MCF 10A (cell line): ENCODE data around the gene CDC45. TPM values are rescaled to one million over a fixed set of nuclear protein-coding genes. Genes with fewer than 3 reads are reported as not detected.

Experiments used
- BruUV-seq: library from RNA; stranded (reverse); fragments of 400-500 nt; replicated peaks from 2 replicates; lab custom pipeline; 2021; lab: Mats Ljungman, UMichigan
- CTCF ChIA-PET: fragments of 300-600 bp; sonication (Branson Sonifier 250); formaldehyde crosslinking; extraction: SDS; loops from one replicate; lab custom pipeline; 2021; ENCODE audit warnings: antibody characterized with exemption, inconsistent platforms; lab: Yijun Ruan, JAX
- POLR2A ChIA-PET: fragments of 300-600, 350-650 bp; sonication (Branson Sonifier 250); formaldehyde crosslinking; extraction: SDS; loops from one replicate; lab custom pipeline; 2020; ENCODE audit warnings: antibody characterized with exemption, inconsistent platforms; lab: Yijun Ruan, JAX
- DNase-seq: peaks from one replicate; pipeline ENCODE4 v3.0.0-alpha.2; 2018; ENCODE audit not compliant: unreplicated experiment
- H3K27ac Mint-ChIP-seq: one replicate; pipeline ENCODE4 v1.8.0; 2022; ENCODE audit warnings: mild to moderate bottlenecking, low read depth, mixed read lengths; ENCODE audit not compliant: unreplicated experiment
- H3K27me3 Mint-ChIP-seq: one replicate; pipeline ENCODE4 v1.8.0; 2022; ENCODE audit warnings: mixed read lengths; ENCODE audit not compliant: insufficient read depth, unreplicated experiment
- H3K36me3 Mint-ChIP-seq: one replicate; pipeline ENCODE4 v1.8.0; 2022; ENCODE audit warnings: mild to moderate bottlenecking, moderate library complexity, mixed read lengths; ENCODE audit not compliant: insufficient read depth, unreplicated experiment
- H3K4me1 Mint-ChIP-seq: one replicate; pipeline ENCODE4 v1.8.0; 2022; ENCODE audit warnings: mixed read lengths; ENCODE audit not compliant: insufficient read depth, unreplicated experiment
- H3K4me3 Mint-ChIP-seq: one replicate; pipeline ENCODE4 v1.8.0; 2022; ENCODE audit warnings: mild to moderate bottlenecking, moderate library complexity, mixed read lengths; ENCODE audit not compliant: unreplicated experiment
- H3K9me3 Mint-ChIP-seq: one replicate; pipeline ENCODE4 v1.8.0; 2022; ENCODE audit warnings: mixed read lengths; ENCODE audit not compliant: unreplicated experiment
- intact Hi-C: fragments of 100-400 bp; cut with micrococcal nuclease; formaldehyde crosslinking; loops from 2 replicates; pipeline ENCODE4 v1.14.1; 2022
- total RNA-seq: library from RNA; stranded (reverse); gene quantifications from 2 replicates; pipeline ENCODE4 v1.2.3, GENCODE V29; 2022
- TF ChIP-seq, protein P1 (sequence below): fragments of 200-600 bp; IDR thresholded peaks from one replicate; pipeline ENCODE4 v1.8.0; 2022; ENCODE audit warnings: antibody characterized with exemption, mild to moderate bottlenecking; ENCODE audit not compliant: unreplicated experiment

Gene CDC45
- total RNA-seq, 1 experiment from 2014 or later: 18.6 TPM

DNA sequence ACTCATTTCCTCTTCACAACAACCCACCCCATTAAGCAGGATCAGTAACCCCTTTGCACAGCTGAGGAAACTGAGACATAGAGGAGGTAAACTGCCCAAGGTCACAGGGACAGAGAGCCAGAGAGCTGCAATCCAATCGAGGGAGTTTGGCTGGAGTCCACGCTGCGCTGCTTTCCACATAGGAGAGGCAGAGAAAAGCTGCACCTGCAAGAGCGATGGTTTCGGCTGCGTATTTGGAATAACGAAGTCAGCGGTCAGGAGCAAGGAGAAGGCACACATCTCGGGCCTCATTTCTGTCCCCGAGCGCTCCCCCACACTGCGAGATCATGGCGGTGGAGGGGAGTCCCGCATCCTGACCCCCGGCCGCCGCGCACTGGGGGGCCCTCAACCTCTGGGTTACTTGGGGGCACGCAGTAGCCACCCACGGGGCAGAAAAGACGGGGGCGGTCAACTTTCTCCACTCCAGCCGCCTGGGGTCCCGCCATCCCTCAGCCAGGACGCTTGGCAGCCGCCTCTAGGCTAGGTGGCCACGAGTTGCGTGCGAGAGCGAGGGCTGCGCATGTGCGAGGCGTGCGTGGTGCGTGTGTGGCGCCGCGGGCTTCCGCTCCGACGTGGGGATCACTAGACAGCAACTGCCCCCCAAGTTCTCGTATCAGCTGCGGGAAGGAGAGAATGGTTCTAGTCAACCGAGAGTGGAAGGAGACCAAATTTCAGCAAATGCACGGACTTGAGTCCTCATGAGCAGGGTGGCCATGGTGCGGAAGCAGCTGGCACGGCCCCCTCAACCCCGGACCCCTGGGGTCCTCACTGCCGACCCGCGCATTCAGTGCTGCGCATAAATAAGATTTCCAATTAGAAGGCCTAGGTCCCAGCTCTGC lies 86.8 kb downstream of the CDC45 start:
- Mint-ChIP-seq H3K36me3 (no peaks in the 10 kb centered on the region), H3K4me1 (peaks cover 33% of the 10 kb centered on the region), H3K27me3 (no peaks in the 10 kb centered on the region), H3K27ac (peak overlapping the region; percentile 55), H3K9me3 (no peaks in the 10 kb centered on the region), H3K4me3 (no peak overlapping the region)
- DNase-seq: no peak
- TF ChIP-seq, protein P1, sequence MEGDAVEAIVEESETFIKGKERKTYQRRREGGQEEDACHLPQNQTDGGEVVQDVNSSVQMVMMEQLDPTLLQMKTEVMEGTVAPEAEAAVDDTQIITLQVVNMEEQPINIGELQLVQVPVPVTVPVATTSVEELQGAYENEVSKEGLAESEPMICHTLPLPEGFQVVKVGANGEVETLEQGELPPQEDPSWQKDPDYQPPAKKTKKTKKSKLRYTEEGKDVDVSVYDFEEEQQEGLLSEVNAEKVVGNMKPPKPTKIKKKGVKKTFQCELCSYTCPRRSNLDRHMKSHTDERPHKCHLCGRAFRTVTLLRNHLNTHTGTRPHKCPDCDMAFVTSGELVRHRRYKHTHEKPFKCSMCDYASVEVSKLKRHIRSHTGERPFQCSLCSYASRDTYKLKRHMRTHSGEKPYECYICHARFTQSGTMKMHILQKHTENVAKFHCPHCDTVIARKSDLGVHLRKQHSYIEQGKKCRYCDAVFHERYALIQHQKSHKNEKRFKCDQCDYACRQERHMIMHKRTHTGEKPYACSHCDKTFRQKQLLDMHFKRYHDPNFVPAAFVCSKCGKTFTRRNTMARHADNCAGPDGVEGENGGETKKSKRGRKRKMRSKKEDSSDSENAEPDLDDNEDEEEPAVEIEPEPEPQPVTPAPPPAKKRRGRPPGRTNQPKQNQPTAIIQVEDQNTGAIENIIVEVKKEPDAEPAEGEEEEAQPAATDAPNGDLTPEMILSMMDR: no peak
- BruUV-seq: no TSS peak
- intact Hi-C loops: no loop called here
- ChIA-PET CTCF (interaction anchor here (0.7 to 0.9 kb wide), 3 partner anchors 23 to 164 kb away, joined by 3 read pairs; no protein-coding TSS in a partner anchor), POLR2A (interaction anchor here (0.7 to 0.9 kb wide), 2 partner anchors 26 to 33 kb away, joined by 4 read pairs; no protein-coding TSS in a partner anchor)

- intact Hi-C loops: no loop called here
- BruUV-seq: no TSS peak
- no peaks in the 10 kb centered on the region for H3K27me3 Mint-ChIP-seq
- CTCF ChIA-PET: interaction anchor here (0.7 to 1.7 kb wide), 3 partner anchors 9 to 345 kb away, joined by 3 to 4 read pairs (median 3); no protein-coding TSS in a partner anchor
- POLR2A ChIA-PET: interaction anchor here (1.2 to 1.5 kb wide), 2 partner anchors 32 to 88 kb away, joined by 4 read pairs; partner anchors contain the start of genes CDC45 and UFD1
- no peak overlapping the region for H3K4me3 Mint-ChIP-seq
- TF ChIP-seq, protein P1: no peak
- H3K9me3 Mint-ChIP-seq: no peaks in the 10 kb centered on the region
- no peaks in the 10 kb centered on the region for H3K36me3 Mint-ChIP-seq
- peaks cover 41% of the 10 kb centered on the region for H3K4me1 Mint-ChIP-seq
- no peak for DNase-seq
- H3K27ac Mint-ChIP-seq: peak overlapping the region; percentile 70
Observed at GRCh38 chr22:19567157-19568009, 87.7 kb downstream of the CDC45 start.

DNA sequence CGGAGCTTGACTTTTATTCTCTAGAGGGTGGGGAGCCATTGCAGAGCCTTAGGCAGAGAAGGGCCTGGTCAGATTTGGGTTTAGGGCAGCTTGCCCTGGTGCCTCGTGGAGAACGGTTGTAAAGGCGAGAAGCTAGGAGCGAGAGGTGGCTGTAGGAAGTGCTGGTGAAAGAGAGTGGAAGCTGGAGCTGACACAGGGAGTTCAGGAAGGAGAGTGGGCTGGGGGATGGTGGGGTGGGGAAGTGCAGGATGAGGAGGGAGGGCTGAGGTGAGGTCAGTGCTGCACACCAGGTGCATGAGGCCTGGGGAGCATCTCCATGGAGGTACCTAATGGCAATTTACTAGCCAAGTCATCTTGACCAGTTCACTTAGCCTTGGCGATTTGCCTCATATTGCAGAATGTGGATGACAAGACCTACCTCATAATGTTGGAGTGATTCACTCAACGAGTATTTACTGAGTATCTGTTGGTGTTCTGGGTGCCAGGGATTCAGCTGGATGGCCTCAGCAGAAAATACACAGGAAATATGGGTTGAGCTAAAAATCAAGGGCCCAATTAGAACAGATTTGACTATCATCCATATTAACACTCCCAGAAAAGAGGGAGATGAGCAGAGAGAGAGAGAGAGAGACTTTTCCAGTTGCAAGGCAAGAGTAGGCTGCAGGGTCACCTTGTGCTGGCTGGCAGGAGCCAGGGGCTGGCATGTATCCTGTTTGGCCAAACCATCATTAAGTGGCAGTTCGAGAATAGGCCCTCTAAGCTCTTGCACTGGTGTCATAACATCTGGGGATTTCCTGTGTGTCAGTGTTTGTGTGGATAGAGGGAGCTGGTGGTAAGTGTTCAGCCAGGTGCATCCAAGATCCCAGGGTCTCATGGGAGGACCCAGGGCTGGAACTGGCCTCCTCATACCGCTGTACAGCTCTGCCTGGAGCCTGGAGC lies 88.9 kb downstream of the CDC45 start:
- H3K27me3 Mint-ChIP-seq: no peaks in the 10 kb centered on the region
- intact Hi-C loops: no loop called here
- H3K4me3 Mint-ChIP-seq: no peak overlapping the region
- no TSS peak for BruUV-seq
- TF ChIP-seq, protein P1: no peak
- H3K4me1 Mint-ChIP-seq: peaks cover 41% of the 10 kb centered on the region
- ChIA-PET CTCF (interaction anchor here (0.7 to 1.7 kb wide), 4 partner anchors 10 to 628 kb away, joined by 3 to 5 read pairs (median 4); no protein-coding TSS in a partner anchor), POLR2A (interaction anchor here (0.6 to 2.3 kb wide), 8 partner anchors 9 to 135 kb away, joined by 3 to 8 read pairs (median 4); partner anchors contain the start of genes CDC45 and UFD1)
- no peaks in the 10 kb centered on the region for H3K36me3 Mint-ChIP-seq
- peak; percentile 83 for DNase-seq
- no peaks in the 10 kb centered on the region for H3K9me3 Mint-ChIP-seq
- H3K27ac Mint-ChIP-seq: peak overlapping the region; percentile 70
